HepG2 (cell line): ENCODE results near the gene ATRAID. TPM values are rescaled to one million over a fixed set of nuclear protein-coding genes. Genes with fewer than 3 reads are reported as not detected.

ENCODE experiments used
- JARID2 ChIP-seq: sonication (generic); formaldehyde crosslinking; IDR thresholded peaks from 2 replicates; pipeline ENCODE4 v1.8.1; 2023; ENCODE audit warnings: missing genetic modification reagents, inconsistent platforms; ENCODE audit not compliant: insufficient replicate concordance
- NR2F6 ChIP-seq, 2 experiments: IDR thresholded peaks; 2 replicates each; pipeline ENCODE4 v1.6.1; 2016; ENCODE audit warnings: antibody characterized with exemption in 1 of 2, mild to moderate bottlenecking in 1 of 2
- SAP130 ChIP-seq: IDR thresholded peaks from 2 replicates; pipeline ENCODE4 v1.6.1; 2016; ENCODE audit warnings: low read depth
- SP5 ChIP-seq: IDR thresholded peaks from 2 replicates; pipeline ENCODE4 v1.6.1; 2016; ENCODE audit warnings: low read depth, borderline replicate concordance
- ZNF3 ChIP-seq: IDR thresholded peaks from 2 replicates; pipeline ENCODE4 v1.7.0; 2017; ENCODE audit warnings: inconsistent platforms
- polyA plus RNA-seq, 8 experiments: library from polyadenylated mRNA; depleted of rRNA in 3 of 8; stranded (reverse) in 7 of 8; unstranded in 1 of 8; fragments of >200 nt; fragmentation: Illumina TruSeq in 4 of 8; extraction: Trizol in 4 of 8; gene quantifications; 2 replicates each; pipeline versions ENCODE4 v1.2.1 to v1.2.3, GENCODE V29; 2011 to 2016; ENCODE audit warnings: low read depth in 4 of 8, missing spikeins in 1 of 8, mixed read lengths in 1 of 8; ENCODE audit not compliant: insufficient read depth in 1 of 8
- total RNA-seq, 5 experiments: library from RNA; depleted of rRNA; stranded (reverse); fragments of >200 nt; fragmentation: Illumina TruSeq; extraction: Trizol; gene quantifications; 2 replicates each; pipeline ENCODE4 v1.2.3, GENCODE V29; 2016; ENCODE audit warnings: low read depth in 1 of 5
- TF ChIP-seq, protein P1 (sequence below): sonication (generic); formaldehyde crosslinking; IDR thresholded peaks from 2 replicates; pipeline ENCODE4 v1.5.1; 2020; ENCODE audit warnings: mild to moderate bottlenecking, missing genetic modification reagents, moderate library complexity
- TF ChIP-seq, protein P2 (sequence below): sonication (generic); formaldehyde crosslinking; IDR thresholded peaks from 2 replicates; pipeline ENCODE4 v1.5.0; 2020; ENCODE audit warnings: mild to moderate bottlenecking, missing genetic modification reagents
- TF ChIP-seq, protein P3 (sequence below): sonication (generic); formaldehyde crosslinking; IDR thresholded peaks from 2 replicates; pipeline ENCODE4 v1.4.0; 2020; ENCODE audit warnings: missing genetic modification reagents, mild to moderate bottlenecking, borderline replicate concordance
- TF ChIP-seq, protein P4 (sequence below): sonication (generic); formaldehyde crosslinking; conservative IDR thresholded peaks from 2 replicates; pipeline ENCODE4 v1.4.0; 2020; ENCODE audit warnings: missing genetic modification reagents
- TF ChIP-seq, protein P5 (sequence below): sonication (generic); formaldehyde crosslinking; IDR thresholded peaks from 2 replicates; pipeline ENCODE4 v1.4.0; 2020; ENCODE audit warnings: missing genetic modification reagents, borderline replicate concordance
- TF ChIP-seq, protein P6 (sequence below): sonication (generic); formaldehyde crosslinking; IDR thresholded peaks from 2 replicates; pipeline ENCODE4 v1.5.1; 2020; ENCODE audit warnings: missing genetic modification reagents, mild to moderate bottlenecking, borderline replicate concordance

The ATRAID gene
- total and polyA plus RNA-seq, 2 of the 13 experiments (the other 11 are each of a cell fraction or from before 2014, with no cell fraction given): 207 to 382 TPM

DNA sequence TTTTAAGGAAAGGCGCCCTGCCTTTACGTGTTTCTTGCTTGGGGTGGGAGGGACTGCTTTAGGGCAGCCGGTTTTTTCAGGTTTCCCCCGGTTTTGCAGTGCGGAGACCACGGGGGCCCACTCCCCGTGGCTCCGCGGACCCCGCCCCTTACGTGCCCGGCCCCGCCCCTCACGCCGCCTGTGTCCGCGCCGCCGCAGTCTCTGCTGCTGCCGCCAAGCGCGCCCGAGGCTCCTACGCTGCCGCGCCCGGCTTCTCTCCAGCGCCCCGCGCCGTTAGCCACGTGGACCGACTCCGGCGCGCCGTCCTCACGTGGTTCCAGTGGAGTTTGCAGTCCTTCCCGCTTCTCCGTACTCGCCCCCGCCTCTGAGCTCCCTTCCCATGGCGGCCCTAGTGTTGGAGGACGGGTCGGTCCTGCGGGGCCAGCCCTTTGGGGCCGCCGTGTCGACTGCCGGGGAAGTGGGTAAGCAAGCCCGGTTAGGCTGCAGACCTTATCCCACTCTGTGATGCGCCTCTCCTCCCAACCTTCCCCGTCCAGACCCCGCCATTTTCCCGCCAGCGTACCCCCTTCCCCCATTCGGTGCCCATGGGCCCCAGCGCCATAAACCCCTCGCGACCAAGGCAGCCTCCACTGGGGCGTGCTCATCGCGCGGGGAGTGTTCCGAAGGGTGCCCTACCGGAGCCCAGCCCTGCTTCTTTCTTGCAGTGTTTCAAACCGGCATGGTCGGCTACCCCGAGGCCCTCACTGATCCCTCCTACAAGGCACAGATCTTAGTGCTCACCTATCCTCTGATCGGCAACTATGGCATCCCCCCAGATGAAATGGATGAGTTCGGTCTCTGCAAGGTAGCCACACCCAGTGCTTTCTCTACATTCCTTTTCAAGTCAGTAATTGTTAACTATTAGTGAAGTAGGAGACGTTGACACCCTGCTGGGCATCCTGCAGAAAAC lies 5.6 kb downstream of the ATRAID start, which contains the start of gene CAD (continued):
- TF ChIP-seq, protein P1, sequence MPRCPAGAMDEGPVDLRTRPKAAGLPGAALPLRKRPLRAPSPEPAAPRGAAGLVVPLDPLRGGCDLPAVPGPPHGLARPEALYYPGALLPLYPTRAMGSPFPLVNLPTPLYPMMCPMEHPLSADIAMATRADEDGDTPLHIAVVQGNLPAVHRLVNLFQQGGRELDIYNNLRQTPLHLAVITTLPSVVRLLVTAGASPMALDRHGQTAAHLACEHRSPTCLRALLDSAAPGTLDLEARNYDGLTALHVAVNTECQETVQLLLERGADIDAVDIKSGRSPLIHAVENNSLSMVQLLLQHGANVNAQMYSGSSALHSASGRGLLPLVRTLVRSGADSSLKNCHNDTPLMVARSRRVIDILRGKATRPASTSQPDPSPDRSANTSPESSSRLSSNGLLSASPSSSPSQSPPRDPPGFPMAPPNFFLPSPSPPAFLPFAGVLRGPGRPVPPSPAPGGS (CRISPR knock-in tag): no peak; the same call in 1 of the 2 replicates
- TF ChIP-seq NR2F6 (IDR thresholded peaks at IDR 0.05) (no peak), NR2F6 (CRISPR knock-in tag; IDR thresholded peaks at IDR 0.05) (0 out of 2 replicates have a peak, but pooled peaks have one; percentile 11), JARID2 (CRISPR knock-in tag) (no peak), SAP130 (peak; percentile 84), SP5 (0 out of 2 replicates have a peak, but pooled peaks have one; percentile 24), ZNF3 (CRISPR knock-in tag) (no peak)
- TF ChIP-seq, protein P2, sequence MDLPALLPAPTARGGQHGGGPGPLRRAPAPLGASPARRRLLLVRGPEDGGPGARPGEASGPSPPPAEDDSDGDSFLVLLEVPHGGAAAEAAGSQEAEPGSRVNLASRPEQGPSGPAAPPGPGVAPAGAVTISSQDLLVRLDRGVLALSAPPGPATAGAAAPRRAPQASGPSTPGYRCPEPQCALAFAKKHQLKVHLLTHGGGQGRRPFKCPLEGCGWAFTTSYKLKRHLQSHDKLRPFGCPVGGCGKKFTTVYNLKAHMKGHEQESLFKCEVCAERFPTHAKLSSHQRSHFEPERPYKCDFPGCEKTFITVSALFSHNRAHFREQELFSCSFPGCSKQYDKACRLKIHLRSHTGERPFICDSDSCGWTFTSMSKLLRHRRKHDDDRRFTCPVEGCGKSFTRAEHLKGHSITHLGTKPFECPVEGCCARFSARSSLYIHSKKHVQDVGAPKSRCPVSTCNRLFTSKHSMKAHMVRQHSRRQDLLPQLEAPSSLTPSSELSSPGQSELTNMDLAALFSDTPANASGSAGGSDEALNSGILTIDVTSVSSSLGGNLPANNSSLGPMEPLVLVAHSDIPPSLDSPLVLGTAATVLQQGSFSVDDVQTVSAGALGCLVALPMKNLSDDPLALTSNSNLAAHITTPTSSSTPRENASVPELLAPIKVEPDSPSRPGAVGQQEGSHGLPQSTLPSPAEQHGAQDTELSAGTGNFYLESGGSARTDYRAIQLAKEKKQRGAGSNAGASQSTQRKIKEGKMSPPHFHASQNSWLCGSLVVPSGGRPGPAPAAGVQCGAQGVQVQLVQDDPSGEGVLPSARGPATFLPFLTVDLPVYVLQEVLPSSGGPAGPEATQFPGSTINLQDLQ (CRISPR knock-in tag): 0 out of 2 replicates have a peak, but pooled peaks have one; percentile 80
- TF ChIP-seq, protein P3, sequence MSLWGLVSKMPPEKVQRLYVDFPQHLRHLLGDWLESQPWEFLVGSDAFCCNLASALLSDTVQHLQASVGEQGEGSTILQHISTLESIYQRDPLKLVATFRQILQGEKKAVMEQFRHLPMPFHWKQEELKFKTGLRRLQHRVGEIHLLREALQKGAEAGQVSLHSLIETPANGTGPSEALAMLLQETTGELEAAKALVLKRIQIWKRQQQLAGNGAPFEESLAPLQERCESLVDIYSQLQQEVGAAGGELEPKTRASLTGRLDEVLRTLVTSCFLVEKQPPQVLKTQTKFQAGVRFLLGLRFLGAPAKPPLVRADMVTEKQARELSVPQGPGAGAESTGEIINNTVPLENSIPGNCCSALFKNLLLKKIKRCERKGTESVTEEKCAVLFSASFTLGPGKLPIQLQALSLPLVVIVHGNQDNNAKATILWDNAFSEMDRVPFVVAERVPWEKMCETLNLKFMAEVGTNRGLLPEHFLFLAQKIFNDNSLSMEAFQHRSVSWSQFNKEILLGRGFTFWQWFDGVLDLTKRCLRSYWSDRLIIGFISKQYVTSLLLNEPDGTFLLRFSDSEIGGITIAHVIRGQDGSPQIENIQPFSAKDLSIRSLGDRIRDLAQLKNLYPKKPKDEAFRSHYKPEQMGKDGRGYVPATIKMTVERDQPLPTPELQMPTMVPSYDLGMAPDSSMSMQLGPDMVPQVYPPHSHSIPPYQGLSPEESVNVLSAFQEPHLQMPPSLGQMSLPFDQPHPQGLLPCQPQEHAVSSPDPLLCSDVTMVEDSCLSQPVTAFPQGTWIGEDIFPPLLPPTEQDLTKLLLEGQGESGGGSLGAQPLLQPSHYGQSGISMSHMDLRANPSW (CRISPR knock-in tag): no peak
- TF ChIP-seq, protein P4, sequence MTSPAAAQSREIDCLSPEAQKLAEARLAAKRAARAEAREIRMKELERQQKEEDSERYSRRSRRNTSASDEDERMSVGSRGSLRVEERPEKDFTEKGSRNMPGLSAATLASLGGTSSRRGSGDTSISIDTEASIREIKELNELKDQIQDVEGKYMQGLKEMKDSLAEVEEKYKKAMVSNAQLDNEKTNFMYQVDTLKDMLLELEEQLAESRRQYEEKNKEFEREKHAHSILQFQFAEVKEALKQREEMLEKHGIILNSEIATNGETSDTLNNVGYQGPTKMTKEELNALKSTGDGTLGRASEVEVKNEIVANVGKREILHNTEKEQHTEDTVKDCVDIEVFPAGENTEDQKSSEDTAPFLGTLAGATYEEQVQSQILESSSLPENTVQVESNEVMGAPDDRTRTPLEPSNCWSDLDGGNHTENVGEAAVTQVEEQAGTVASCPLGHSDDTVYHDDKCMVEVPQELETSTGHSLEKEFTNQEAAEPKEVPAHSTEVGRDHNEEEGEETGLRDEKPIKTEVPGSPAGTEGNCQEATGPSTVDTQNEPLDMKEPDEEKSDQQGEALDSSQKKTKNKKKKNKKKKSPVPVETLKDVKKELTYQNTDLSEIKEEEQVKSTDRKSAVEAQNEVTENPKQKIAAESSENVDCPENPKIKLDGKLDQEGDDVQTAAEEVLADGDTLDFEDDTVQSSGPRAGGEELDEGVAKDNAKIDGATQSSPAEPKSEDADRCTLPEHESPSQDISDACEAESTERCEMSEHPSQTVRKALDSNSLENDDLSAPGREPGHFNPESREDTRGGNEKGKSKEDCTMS (CRISPR knock-in tag): no peak
- TF ChIP-seq, protein P5, sequence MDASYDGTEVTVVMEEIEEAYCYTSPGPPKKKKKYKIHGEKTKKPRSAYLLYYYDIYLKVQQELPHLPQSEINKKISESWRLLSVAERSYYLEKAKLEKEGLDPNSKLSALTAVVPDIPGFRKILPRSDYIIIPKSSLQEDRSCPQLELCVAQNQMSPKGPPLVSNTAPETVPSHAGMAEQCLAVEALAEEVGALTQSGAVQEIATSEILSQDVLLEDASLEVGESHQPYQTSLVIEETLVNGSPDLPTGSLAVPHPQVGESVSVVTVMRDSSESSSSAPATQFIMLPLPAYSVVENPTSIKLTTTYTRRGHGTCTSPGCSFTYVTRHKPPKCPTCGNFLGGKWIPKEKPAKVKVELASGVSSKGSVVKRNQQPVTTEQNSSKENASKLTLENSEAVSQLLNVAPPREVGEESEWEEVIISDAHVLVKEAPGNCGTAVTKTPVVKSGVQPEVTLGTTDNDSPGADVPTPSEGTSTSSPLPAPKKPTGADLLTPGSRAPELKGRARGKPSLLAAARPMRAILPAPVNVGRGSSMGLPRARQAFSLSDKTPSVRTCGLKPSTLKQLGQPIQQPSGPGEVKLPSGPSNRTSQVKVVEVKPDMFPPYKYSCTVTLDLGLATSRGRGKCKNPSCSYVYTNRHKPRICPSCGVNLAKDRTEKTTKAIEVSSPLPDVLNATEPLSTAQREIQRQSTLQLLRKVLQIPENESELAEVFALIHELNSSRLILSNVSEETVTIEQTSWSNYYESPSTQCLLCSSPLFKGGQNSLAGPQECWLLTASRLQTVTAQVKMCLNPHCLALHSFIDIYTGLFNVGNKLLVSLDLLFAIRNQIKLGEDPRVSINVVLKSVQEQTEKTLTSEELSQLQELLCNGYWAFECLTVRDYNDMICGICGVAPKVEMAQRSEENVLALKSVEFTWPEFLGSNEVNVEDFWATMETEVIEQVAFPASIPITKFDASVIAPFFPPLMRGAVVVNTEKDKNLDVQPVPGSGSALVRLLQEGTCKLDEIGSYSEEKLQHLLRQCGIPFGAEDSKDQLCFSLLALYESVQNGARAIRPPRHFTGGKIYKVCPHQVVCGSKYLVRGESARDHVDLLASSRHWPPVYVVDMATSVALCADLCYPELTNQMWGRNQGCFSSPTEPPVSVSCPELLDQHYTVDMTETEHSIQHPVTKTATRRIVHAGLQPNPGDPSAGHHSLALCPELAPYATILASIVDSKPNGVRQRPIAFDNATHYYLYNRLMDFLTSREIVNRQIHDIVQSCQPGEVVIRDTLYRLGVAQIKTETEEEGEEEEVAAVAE (CRISPR knock-in tag): 0 out of 2 replicates have a peak, but pooled peaks have one; percentile 31
- TF ChIP-seq, protein P6, sequence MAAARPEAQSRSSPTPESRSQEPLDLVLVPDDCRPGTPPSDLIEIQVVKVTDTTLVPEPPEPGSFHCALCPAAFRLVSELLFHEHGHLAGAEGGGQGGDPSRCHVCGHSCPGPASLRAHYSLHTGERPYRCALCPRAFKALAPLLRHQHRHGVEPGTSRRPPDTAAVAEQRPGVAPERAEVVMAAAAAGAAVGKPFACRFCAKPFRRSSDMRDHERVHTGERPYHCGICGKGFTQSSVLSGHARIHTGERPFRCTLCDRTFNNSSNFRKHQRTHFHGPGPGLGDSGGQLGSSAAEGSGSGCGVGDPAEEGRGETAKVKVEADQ: no peak
